Measurements from ENCODE around the gene L3MBTL4. TPM values are rescaled to one million over a fixed set of nuclear protein-coding genes. Genes with fewer than 3 reads are reported as not detected.
"Not testable (repeated sequence)": the region's sequence is repeated elsewhere in the genome, so short reads cannot be mapped to it uniquely, and the experiment has no call there.

L3MBTL4 gene
- 0.53 and 1.3 TPM in 2 replicates for total RNA-seq

- no peak for DNase-seq (ENCODE audit: extremely low read depth, low read depth, low spot score)
Measured at GRCh38 chr18:6414723-6415417, at the start of gene L3MBTL4. Gene L3MBTL4 (minus strand): TSS chr18:6414911. CDS start chr18:6311625, 103,286 bp downstream.

- DNase-seq (ENCODE audit: extremely low read depth, low read depth, low spot score) = no peak
Measured at GRCh38 chr18:6452194-6452593, 37.5 kb upstream of the L3MBTL4 start.

GRCh38 chr18:6449213-6449612, 34.5 kb upstream of the L3MBTL4 start:
- DNase-seq (ENCODE audit: extremely low read depth, low read depth, low spot score) = no peak

- DNase-seq (ENCODE audit: extremely low read depth, low read depth, low spot score) = no peak
Measured at GRCh38 chr18:6444466-6445228, 29.9 kb upstream of the L3MBTL4 start.

GRCh38 chr18:6441200-6441599, 26.5 kb upstream of the L3MBTL4 start:
- no peak for DNase-seq (ENCODE audit: extremely low read depth, low read depth, low spot score)

GRCh38 chr18:6437937-6438818, 23.5 kb upstream of the L3MBTL4 start:
- DNase-seq (ENCODE audit: extremely low read depth, low read depth, low spot score) = no peak

- DNase-seq (ENCODE audit: extremely low read depth, low read depth, low spot score) = no peak
Measured at GRCh38 chr18:6435731-6436130, 21.0 kb upstream of the L3MBTL4 start.

GRCh38 chr18:6434987-6435709, 20.4 kb upstream of the L3MBTL4 start:
- DNase-seq (ENCODE audit: extremely low read depth, low read depth, low spot score) = no peak

GRCh38 chr18:6434481-6434880, 19.8 kb upstream of the L3MBTL4 start:
- DNase-seq (ENCODE audit: extremely low read depth, low read depth, low spot score) = no peak

GRCh38 chr18:6431659-6432318, 17.1 kb upstream of the L3MBTL4 start:
- no peak for DNase-seq (ENCODE audit: extremely low read depth, low read depth, low spot score)

- no peak for DNase-seq (ENCODE audit: extremely low read depth, low read depth, low spot score)
Measured at GRCh38 chr18:6428851-6429395, 14.2 kb upstream of the L3MBTL4 start.

GRCh38 chr18:6427286-6427685, 12.6 kb upstream of the L3MBTL4 start:
- DNase-seq (ENCODE audit: extremely low read depth, low read depth, low spot score) = no peak

GRCh38 chr18:6423289-6423688, 8.6 kb upstream of the L3MBTL4 start:
- DNase-seq (ENCODE audit: extremely low read depth, low read depth, low spot score) = no peak

- no peak for DNase-seq (ENCODE audit: extremely low read depth, low read depth, low spot score)
Measured at GRCh38 chr18:6414118-6414722, 491 bp downstream of the L3MBTL4 start.

GRCh38 chr18:6413579-6414117, 1.1 kb downstream of the L3MBTL4 start:
- no peak for DNase-seq (ENCODE audit: extremely low read depth, low read depth, low spot score)

GRCh38 chr18:6412933-6413472, 1.7 kb downstream of the L3MBTL4 start:
- DNase-seq (ENCODE audit: extremely low read depth, low read depth, low spot score) = no peak

GRCh38 chr18:6411382-6411781, 3.3 kb downstream of the L3MBTL4 start:
- DNase-seq (ENCODE audit: extremely low read depth, low read depth, low spot score) = no peak

GRCh38 chr18:6409933-6410332, 4.8 kb downstream of the L3MBTL4 start:
- no peak for DNase-seq (ENCODE audit: extremely low read depth, low read depth, low spot score)

GRCh38 chr18:6408543-6408942, 6.2 kb downstream of the L3MBTL4 start:
- DNase-seq (ENCODE audit: extremely low read depth, low read depth, low spot score) = not testable (repeated sequence)

All from glomerular endothelial cell (primary cell).